Choroid plexus epithelial cell (primary cell): ENCODE data around the gene DNAJB13.

ENCODE experiments used
- DNase-seq: peaks from one replicate; pipeline ENCODE4 v3.0.0-alpha.2; 2010; ENCODE audit warnings: low read depth
- H3K4me3 ChIP-seq: 2 replicates; pipeline ENCODE4 v1.5.1; 2011; ENCODE audit warnings: low read depth, mild to moderate bottlenecking, control low read depth, low read length, moderate library complexity
- CTCF ChIP-seq: conservative IDR thresholded peaks from 2 replicates; pipeline ENCODE4 v1.5.1; 2011; ENCODE audit warnings: low read depth, mild to moderate bottlenecking, control low read depth, inconsistent platforms, low read length, moderate library complexity

Gene DNAJB13

DNA sequence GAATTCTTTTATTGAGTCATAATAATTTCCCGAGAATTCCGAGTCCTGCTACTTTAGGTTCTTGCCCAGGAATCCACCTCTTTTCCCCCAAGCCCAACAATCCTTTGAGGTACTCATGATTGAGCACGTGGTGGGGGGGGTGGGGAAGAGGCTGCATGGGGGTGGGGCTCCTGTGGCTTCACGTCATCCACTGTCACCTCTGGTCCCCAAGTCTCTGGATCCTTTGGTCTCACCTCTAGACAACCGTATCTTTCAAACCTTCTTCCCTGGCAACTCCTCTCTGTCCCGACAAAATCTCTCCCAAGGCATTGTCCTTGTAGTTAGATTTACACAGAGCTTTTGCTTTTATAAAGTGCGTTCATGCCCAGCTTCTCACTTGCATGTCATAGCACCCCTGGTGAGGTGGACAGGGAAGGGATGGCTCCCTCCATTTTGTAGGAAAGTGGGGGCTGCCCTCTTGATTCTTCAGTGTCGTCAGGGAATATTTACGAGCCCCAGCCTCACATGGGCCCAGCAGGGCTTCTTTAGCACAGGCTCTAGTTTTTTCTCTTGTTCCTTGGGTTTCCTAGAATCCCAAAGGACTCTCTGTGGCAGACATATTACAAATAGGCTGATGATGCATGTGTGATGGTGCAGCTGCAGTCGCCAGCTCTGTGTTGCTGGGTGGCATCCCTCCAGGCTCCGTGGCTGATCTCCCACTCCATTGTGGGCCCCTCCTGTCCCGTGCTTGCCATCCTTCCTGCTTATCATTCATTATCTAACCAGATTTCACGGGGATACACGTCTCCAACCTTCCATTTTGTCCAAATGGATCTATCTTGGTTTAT lies 49.7 kb downstream of the DNAJB13 start:
- DNase-seq = no peak

DNA sequence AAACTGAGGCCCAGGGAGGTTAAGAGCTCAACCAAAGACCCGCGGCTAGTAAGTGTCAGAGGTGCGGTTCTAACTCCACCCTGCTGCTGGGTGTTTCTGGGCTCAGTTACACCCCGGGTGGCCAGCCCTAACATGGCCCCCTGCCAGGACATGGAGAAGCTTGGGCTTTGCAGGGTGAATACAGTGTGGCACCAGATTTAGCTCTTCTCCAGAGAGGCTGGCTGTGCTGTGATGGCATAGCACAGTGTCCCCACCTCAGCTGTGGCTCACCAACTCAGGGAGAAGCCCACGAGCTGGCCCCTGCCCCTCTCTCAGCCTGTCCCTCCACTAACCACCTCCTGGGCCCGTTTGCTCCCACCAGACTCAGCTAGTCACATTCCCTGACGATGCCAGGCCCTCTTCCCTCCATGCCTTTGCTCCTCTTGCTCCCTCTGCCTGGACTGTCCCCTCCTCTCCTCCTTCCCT lies 51.0 kb downstream of the DNAJB13 start:
- no peak for DNase-seq
- no peak for TF ChIP-seq CTCF
- H3K4me3 ChIP-seq = no peak overlapping the region

More for the DNA sequence above, 49.7 kb downstream of the DNAJB13 start:
- H3K4me3 ChIP-seq = no peak overlapping the region
- TF ChIP-seq CTCF = no peak

- no peak for TF ChIP-seq CTCF
These were observed 52.0 kb downstream of the DNAJB13 start for GRCh38 chr11:74002832-74003231.

GRCh38 chr11:74004046-74004695 lies 53.3 kb downstream of the DNAJB13 start:
- no peak for TF ChIP-seq CTCF
- DNase-seq = no peak
- no peak overlapping the region for H3K4me3 ChIP-seq

More at GRCh38 chr11:74002832-74003231, 52.0 kb downstream of the DNAJB13 start:
- H3K4me3 ChIP-seq = no peak overlapping the region
- no peak for DNase-seq

- no peak for DNase-seq
- H3K4me3 ChIP-seq = no peak overlapping the region
- no peak for TF ChIP-seq CTCF
These were observed 54.2 kb downstream of the DNAJB13 start for GRCh38 chr11:74004759-74005615.

DNA sequence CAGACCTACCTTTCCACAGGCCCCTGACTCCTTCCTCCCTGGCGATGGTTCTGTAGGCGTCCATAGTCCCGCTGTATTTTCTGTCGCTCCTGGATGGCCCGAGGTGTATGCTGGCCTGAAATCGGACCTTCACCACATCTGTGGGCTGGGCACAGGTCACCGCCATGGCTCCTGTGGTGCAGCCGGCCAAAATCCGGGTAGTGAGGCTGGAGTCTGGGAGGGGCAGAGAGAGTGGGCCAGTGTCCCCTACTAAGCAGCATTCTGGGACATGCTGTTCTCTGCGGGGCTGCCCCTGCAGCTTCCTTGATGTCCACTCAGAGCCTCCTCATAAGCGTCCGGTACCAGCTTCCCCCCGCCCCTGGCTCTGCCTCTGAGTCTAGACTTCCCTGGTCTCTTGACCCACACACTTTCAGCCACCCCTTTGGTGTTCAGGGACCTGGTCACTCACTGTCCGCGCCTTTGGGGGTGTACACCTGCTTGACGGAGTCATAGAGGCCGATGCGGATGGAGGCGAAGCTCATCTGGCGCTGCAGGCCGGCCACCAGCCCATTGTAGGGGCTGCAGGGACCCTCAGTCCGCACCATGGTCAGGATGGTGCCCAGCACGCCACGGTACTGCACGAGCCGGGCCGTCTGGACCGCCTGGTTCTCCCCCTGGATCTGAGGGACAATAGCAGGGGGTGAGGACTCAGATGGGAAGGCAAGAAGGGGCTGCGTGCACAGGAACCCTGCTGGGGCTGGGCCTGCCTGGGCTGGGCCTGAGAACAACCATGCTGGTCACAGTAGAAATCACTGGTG lies 55.1 kb downstream of the DNAJB13 start:
- TF ChIP-seq CTCF = no peak
- no peak overlapping the region for H3K4me3 ChIP-seq
- DNase-seq = no peak
